Muscle of leg (tissue), 11 donors: ENCODE data around the gene TTYH2. TPM values are rescaled to one million over a fixed set of nuclear protein-coding genes. Genes with fewer than 3 reads are reported as not detected.

Source experiments
- DNase-seq: peaks from one replicate; pipeline ENCODE4 v3.0.0; 2013
- H3K27ac ChIP-seq: one replicate; pipeline ENCODE4 v1.5.1; 2013; ENCODE audit warnings: mild to moderate bottlenecking, low read length, control low read depth
- H3K27me3 ChIP-seq: one replicate; pipeline ENCODE4 v1.6.1; 2013; ENCODE audit warnings: low read length; ENCODE audit not compliant: control insufficient read depth, insufficient read depth
- H3K36me3 ChIP-seq: one replicate; pipeline ENCODE4 v1.6.1; 2013; ENCODE audit warnings: low read length; ENCODE audit not compliant: control insufficient read depth, insufficient read depth
- H3K4me1 ChIP-seq: one replicate; pipeline ENCODE4 v1.6.1; 2013; ENCODE audit warnings: low read length; ENCODE audit not compliant: control insufficient read depth, insufficient read depth
- H3K4me3 ChIP-seq: one replicate; pipeline ENCODE4 v1.5.1; 2013; ENCODE audit warnings: low read length, control low read depth
- H3K9me3 ChIP-seq: replicated peaks from 2 replicates; pipeline ENCODE4 v1.6.1; 2013; ENCODE audit warnings: low read depth, low read length; ENCODE audit not compliant: control insufficient read depth
- WGBS: methylation state at CpG from one replicate; pipeline ENCODE4 v1.1.5; 2013; ENCODE audit warnings: missing lambda C conversion rate; ENCODE audit not compliant: insufficient coverage; 5-methylcytosine and 5-hydroxymethylcytosine counted together
- polyA plus RNA-seq, 8 donors: library from polyadenylated mRNA; unstranded; fragments of 120-200 nt; gene quantifications; one replicate each; pipeline versions ENCODE4 v1.2.1 to v1.2.3, GENCODE V29; 2013; ENCODE audit warnings: inconsistent platforms in 1 of 8, low replicate concordance in 1 of 8; ENCODE audit not compliant: insufficient read length in 8 of 8, insufficient read depth in 1 of 8
- total RNA-seq: library from RNA; stranded (reverse); fragments of 120-200 nt; gene quantifications from one replicate; pipeline ENCODE4 v1.2.4, GENCODE V29; 2013

TTYH2 gene
- total and polyA plus RNA-seq, 9 donors = 35.5 to 85.2 (median 70.0) TPM

DNA sequence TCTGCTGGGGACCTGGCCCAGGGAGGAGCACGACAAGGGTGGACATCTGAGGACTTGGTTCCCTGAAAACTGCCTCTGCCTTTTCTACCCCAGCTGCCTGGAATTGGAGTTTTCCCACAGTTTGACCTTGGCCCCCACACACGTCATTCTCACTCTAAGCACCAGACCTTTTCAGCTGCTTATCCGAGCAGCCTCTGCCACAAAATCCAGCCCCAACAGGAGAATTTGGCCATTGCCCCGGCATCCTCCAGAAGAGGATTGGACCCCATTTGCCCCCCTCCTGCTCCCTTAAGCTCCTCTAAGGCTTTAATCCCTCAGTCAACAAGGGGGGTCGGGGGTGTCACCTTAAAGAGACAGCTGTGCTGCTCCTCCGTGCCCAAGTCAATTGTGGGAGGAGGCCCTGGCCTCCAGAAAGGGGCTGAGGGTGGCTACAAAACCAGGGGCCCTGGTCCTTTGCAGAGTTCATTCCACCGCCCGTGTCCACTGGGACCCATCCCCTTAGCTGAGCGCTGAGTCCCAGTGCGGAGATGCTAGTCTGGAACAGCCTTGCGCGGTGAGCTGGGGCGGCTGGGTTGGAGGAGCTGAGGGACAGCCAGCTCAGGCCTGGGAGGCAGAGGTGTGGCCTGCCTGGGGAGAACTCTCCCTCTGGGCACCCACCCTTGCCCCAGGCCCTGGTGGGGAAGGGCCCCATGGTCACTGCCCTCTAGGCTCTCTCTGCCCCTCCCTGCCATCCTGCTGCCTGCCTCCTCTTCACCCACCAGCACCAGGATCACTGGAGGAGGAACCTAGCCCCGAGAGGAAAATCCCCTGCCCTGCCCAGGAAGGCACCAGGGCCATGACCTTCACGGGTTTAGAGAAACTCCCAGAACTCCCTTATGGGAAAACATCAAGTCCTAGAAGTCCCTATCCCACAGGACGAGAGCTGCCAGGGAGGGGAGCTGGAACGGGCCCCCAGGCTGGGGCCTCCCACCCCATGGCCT is 18.8 kb downstream of the TTYH2 start:
- Histone ChIP-seq H3K4me1 (peaks cover 53% of the 10 kb centered on the region), H3K27ac (no peak overlapping the region), H3K4me3 (no peak overlapping the region), H3K27me3 (no peaks in the 10 kb centered on the region), H3K9me3 (no peaks in the 10 kb centered on the region), H3K36me3 (peaks cover 60% of the 10 kb centered on the region)
- no peak for DNase-seq
- 43% methylated on average over 10 of the region's 17 CpGs for WGBS

DNA sequence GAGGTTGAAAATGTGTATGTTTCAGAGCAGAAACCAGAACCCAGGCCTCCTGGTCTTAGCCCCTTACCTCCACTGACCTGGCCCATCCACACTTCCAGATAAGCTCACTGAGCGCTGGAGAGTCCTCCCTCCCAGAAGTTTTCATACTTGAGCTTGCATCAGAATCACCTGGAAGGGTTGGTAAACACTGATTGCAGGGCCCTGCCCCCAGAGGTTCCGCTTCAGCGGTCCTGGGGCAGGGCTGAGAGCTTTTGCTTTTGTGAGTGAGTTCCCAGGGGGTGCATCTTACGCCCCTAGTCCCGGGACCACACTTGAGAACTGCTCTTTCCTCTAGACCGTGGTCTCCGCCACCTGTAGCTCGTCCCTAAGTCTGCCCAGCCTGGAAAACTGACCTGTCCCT is 20.6 kb downstream of the TTYH2 start:
- peaks cover 55% of the 10 kb centered on the region for H3K4me1 ChIP-seq
- H3K36me3 ChIP-seq = peaks cover 69% of the 10 kb centered on the region
- no peaks in the 10 kb centered on the region for H3K27me3 ChIP-seq
- no peak for DNase-seq
- H3K9me3 ChIP-seq = no peaks in the 10 kb centered on the region
- WGBS = 80% methylated on average over 4 of the region's 8 CpGs
- no peak overlapping the region for H3K4me3 ChIP-seq
- H3K27ac ChIP-seq = peak overlapping the region; percentile 82

DNA sequence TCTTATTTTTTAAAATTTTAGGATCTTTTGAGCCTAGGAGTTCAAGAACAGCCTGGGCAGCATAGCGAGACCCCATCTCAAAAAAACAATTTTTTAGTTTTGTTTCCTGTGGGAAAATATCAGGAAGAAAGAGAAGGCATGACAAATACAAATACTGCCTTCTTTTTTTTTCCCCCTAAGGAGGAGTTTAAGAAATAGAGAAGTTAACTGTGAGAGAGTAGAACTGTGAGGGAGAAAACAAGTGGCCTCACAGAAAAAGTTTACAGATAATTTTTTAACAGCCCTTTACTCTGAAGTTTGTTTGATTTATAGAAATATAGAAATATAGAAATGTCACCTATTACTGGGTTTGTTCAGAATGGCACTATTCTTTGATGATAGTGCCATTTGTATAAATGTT is 21.1 kb downstream of the TTYH2 start:
- Histone ChIP-seq H3K27me3 (no peaks in the 10 kb centered on the region), H3K4me1 (peaks cover 60% of the 10 kb centered on the region), H3K4me3 (no peak overlapping the region), H3K27ac (peak overlapping the region; percentile 82), H3K9me3 (no peaks in the 10 kb centered on the region), H3K36me3 (peaks cover 71% of the 10 kb centered on the region)
- no CpG with 5 or more reads among the region's 1 CpG for WGBS
- DNase-seq = no peak

- Histone ChIP-seq H3K4me1 (peaks cover 66% of the 10 kb centered on the region), H3K9me3 (no peaks in the 10 kb centered on the region), H3K4me3 (no peak overlapping the region), H3K27me3 (no peaks in the 10 kb centered on the region), H3K27ac (peak overlapping the region; percentile 82), H3K36me3 (peaks cover 73% of the 10 kb centered on the region)
- DNase-seq = peak; percentile 81
- 35% methylated on average over 16 of the region's 19 CpGs for WGBS
Observed at GRCh38 chr17:74235040-74235581, 21.7 kb downstream of the TTYH2 start.

DNA sequence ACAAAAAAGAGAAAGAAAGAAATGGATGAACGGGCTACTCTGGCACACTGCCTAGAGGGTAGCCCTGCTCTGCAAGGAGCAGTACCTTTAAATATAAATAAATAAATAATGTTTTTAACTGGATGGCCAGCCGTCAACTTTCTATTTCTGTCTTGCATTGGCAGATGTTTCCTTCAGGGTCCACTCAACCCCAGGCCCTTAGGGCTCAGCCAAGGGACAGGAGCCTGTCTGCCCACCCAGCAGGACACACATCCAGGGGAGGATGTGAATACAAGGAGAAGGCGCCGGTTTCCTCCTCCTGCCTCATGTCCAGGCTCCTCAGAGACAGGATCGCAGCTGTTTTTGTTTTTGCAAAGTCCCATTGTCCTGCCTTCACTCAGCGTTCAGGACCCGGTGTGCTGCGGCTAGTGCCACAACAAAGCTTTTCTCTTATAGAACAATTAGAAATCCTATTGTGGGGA is 22.6 kb downstream of the TTYH2 start:
- WGBS = no CpG with 5 or more reads among the region's 8 CpGs
- Histone ChIP-seq H3K4me3 (no peak overlapping the region), H3K4me1 (peaks cover 74% of the 10 kb centered on the region), H3K27me3 (no peaks in the 10 kb centered on the region), H3K36me3 (peaks cover 67% of the 10 kb centered on the region), H3K9me3 (no peaks in the 10 kb centered on the region), H3K27ac (peak overlapping the region; percentile 59)
- DNase-seq = peak; percentile 88

DNA sequence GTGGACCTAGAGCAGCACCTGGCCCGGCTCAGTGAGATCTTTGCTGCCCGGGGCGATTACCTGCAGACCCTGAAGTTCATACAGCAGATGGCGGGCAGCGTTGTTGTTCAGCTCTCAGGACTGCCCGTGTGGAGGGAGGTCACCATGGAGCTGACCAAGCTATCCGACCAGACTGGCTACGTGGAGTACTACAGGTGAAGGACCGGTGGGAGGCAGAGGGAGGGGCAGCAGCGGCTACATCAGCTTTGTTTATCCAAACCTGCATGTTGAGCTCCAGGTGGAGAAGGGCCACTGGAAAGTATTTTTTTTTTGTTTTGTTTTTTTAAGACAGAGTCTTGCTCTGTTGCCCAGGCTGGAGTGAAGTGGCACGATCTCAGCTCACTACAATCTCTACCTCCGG is 23.9 kb downstream of the TTYH2 start:
- no peak for DNase-seq
- Histone ChIP-seq H3K36me3 (peaks cover 59% of the 10 kb centered on the region), H3K27me3 (no peaks in the 10 kb centered on the region), H3K9me3 (no peaks in the 10 kb centered on the region), H3K27ac (no peak overlapping the region), H3K4me3 (no peak overlapping the region), H3K4me1 (peaks cover 76% of the 10 kb centered on the region)
- 93% methylated on average over 8 of the region's 12 CpGs for WGBS

- Histone ChIP-seq H3K4me3 (no peak overlapping the region), H3K36me3 (peaks cover 61% of the 10 kb centered on the region), H3K27me3 (no peaks in the 10 kb centered on the region), H3K27ac (peak overlapping the region; percentile 6), H3K9me3 (no peaks in the 10 kb centered on the region), H3K4me1 (peaks cover 72% of the 10 kb centered on the region)
- 38% methylated on average over 8 of the region's 10 CpGs for WGBS
- DNase-seq = peak; percentile 85
Observed at GRCh38 chr17:74239172-74239571, 25.8 kb downstream of the TTYH2 start.

GRCh38 chr17:74240618-74241205 is 27.3 kb downstream of the TTYH2 start:
- peak overlapping the region; percentile 86 for H3K27ac ChIP-seq
- peaks cover 75% of the 10 kb centered on the region for H3K4me1 ChIP-seq
- WGBS = 24% methylated on average over 4 of the region's 11 CpGs
- no peak overlapping the region for H3K4me3 ChIP-seq
- peaks cover 69% of the 10 kb centered on the region for H3K36me3 ChIP-seq
- DNase-seq = peak; percentile 98
- no peaks in the 10 kb centered on the region for H3K27me3 ChIP-seq
- H3K9me3 ChIP-seq = no peaks in the 10 kb centered on the region

- H3K36me3 ChIP-seq = peaks cover 69% of the 10 kb centered on the region
- no peak overlapping the region for H3K4me3 ChIP-seq
- H3K27me3 ChIP-seq = no peaks in the 10 kb centered on the region
- DNase-seq = peak; percentile 68
- H3K27ac ChIP-seq = peak overlapping the region; percentile 86
- 6% methylated on average over 3 of the region's 10 CpGs for WGBS
- peaks cover 73% of the 10 kb centered on the region for H3K4me1 ChIP-seq
- H3K9me3 ChIP-seq = no peaks in the 10 kb centered on the region
Observed at GRCh38 chr17:74241431-74241830, 28.1 kb downstream of the TTYH2 start.

DNA sequence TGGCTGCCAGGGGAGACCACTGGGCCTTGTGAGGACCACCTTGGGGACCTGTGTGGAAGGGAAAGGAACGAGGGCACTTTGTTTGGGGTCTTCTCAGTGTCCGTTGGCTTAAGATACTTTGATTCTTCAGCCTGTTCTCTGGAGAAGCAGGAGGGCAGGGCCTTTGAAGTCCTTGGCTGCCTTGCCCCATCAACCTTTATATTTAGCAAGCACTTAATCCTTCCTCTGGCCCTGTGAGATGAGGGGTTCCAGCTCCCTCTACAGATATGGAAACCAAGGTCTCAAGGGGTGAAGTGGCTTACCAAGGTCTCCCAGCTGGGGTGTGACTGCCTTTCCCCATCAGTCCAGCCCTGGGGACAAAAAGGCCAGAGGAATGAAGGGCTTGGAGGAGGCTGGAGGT is 28.5 kb downstream of the TTYH2 start:
- Histone ChIP-seq H3K27me3 (no peaks in the 10 kb centered on the region), H3K4me1 (peaks cover 69% of the 10 kb centered on the region), H3K9me3 (no peaks in the 10 kb centered on the region), H3K4me3 (no peak overlapping the region), H3K36me3 (peaks cover 69% of the 10 kb centered on the region), H3K27ac (peak overlapping the region; percentile 86)
- DNase-seq = no peak
- no CpG with 5 or more reads among the region's 2 CpGs for WGBS
